HS-27A (cell line): ENCODE data around the gene ERP27.
A peak's percentile ranks its signal among the peaks of the same experiment; 100 is the strongest.

Experiments
- DNase-seq: peaks from one replicate; pipeline ENCODE4 v3.0.0-alpha.2; 2012; ENCODE audit warnings: low read depth, missing footprints

Gene ERP27

DNA sequence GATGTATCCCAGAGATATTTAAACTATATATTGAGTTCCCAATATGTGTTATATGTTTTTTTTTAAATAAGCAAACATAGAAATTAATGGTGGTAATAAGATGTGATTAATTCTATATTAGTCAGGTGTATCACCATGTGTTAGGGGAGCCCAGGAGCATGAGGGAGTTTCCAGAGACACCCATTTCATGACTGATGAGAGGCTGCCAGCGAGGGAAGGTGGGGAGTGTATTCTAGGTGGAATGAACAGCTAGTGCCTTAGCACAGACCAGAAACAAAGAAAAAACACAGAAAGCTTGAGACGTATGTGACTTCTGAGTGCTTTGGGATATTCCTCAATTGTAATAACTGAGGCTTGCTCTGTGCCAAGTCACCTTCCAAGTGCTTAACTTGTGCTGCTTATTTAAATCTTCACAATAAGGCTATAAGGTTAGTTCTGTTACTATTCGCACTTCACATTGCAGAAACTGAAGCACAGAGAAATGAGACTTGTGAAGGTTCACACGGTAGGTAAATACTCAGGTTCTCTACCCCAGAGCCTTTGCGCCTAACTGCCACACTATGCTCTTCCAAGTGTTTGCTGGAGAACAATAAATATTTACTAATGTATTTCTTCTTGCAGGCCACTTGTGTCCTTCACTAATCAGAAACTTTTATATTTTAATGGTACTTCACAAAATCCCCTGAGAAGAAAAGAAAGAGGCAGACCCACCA lies 34.8 kb downstream of the ERP27 start:
- DNase-seq: no peak

DNA sequence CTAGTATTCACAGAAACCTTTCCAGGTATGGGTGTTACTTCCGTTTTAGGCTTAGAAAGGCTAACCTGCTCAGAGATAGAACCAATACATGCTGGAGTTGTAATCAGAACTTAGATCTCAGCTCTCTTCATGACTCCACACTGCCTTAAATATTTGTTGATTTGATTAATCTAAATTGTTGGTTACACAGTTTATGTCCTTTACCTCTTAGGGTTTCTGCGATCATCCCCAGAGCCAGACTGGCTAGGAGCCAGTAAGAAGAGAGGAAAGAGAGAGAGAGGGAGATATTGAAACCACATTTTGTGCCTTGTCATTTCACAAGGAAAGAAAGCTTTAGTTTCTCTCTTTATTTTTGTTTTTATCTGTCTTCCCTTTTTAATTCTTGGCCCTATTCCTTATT lies 35.9 kb downstream of the ERP27 start:
- DNase-seq: no peak

DNA sequence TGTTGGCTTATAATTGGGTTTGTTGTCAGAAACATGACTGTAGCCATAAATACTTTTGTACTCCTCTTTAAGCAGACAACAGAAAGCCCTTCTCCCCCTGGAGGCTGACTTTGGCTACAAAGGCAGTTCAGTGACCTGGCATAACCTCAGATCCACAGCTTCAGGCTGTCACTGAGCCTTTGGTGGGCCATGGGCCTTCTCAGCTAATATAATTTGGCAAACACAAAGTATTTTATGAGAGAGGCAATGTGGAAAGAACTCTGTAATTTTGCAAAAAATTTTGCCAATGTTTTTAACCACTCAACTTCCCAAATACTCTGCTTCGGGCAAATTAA lies 37.1 kb downstream of the ERP27 start:
- DNase-seq: no peak

DNA sequence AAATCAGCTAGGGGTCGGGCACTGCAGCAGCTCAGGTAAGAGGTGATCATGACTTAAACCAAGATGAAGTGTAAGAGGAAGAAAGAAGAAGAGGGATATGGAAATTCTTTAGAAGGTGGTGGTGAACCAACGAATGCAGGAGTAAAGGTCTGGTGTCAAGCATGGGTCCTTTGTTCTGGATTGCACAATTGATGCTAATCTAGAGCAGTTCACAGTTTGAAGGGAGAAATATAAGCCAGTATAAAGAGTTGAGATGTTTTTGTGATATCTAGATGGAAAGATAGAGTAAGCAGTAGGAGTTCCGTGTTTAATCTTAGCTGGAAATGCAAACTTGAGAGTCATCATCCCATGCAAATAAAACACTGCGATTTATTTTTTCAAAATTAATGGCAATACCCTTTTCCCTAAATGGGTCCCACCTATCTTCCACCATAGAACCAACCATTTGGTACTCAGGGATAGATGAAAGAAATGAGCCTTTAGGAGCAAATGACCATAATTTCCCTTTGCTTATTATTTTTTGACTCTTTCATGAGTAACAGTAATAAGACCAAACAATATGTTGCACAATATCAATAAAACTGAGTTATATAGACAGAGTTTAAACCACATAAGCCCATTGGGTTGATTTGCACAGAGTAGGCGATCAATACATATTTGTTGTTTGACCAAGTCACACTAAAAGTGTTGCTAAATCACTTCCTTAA lies 37.7 kb downstream of the ERP27 start:
- DNase-seq: no peak

DNA sequence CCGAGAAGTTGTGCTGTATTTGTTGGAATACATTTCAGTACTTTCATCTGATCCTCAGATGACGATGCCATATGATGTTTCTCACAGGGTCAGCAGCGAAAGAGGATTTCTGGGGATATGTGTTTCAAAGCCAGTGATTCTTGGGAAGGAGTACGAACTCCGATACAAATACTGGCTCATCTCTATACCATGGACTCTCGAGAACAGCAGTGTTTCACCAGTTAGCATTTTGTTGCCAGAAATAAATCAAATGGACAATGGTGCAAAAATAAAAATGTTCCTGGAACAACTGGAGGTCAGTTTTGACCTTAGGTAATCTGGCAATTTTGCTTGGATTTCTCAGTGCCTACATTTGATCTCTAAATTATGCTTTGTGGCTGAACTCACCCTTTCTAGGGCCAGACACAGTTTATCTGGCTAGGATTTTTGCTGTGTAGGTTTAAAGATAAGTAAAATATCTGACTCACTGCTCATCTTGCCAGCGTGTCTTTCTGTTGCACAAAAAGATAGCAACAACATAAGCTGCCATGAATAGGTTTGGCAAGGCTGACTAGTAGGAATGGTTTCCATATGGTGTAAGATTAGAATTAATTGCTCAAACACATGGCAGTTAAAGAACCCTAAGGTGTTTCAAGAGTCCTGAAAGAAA lies 41.7 kb downstream of the ERP27 start:
- DNase-seq: no peak

DNA sequence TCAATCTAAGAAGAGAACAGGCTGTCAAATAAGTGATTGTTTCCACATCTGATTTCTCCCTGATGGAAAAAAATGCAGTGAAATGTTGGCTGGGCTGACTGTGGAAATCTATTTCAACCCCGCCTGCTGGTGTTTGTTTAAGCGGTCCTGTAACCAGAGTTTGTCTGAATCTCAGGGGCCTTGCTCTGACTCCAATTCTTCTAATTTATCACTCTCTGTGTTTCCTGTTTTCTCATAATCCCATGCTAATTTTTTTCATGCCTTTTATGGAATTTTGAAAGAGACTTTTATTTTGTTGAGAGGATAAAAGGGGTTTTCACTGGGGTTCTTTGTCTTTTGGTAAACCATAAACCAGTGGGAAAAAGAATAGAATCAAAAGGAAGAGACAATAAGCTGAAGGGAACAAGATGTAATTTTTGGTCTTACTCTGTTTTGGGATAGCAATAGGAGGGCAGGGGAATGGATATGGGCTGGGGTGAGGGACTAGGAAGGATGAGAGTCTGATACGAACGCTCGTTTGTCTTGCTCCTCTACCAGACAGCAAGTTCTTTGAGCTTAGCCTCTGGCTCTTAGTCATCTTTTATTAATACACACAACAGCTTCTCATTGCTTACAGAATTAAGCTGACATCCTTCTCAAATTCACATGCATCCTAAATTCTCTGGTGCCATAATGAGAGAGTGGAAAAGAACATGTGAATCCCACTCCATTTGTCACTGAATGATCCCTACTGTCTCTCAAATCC lies 44.7 kb downstream of the ERP27 start:
- no peak for DNase-seq

DNA sequence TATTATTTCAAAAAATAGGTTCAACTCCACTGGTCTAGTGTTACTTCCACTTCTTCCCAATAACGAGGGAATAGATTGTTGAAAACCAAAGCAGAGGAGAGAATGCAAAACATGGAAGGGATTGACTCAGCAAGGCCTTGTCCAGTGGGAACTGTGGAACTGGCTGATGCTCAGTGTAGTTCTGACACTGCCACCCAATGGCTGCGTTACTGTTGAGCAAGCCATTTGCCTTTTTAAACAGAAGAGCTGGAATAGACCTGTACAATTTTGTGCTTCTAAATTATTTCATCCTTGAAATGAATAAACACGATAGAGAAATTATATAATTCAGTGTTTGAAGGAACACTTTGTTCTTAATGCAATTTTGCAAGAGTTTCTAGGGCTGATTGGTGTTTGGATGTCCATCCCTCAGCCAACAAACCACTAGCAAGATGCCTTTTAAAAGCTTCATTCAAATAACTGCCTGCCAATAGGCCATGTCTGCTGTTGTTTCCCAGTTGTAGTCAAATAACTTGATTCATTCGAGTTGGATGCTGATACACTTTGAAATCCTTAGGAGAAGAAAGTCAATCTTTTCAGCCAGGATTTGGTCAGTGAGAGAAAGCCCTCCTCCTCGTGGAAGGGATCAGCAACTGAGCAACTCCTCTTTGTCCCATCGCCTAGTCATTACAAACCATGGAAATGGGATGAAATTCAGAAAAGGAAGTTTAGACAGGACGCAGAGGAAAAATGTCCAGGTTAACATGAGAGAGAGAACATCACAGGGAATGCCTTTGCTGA lies 45.4 kb downstream of the ERP27 start:
- no peak for DNase-seq

DNA sequence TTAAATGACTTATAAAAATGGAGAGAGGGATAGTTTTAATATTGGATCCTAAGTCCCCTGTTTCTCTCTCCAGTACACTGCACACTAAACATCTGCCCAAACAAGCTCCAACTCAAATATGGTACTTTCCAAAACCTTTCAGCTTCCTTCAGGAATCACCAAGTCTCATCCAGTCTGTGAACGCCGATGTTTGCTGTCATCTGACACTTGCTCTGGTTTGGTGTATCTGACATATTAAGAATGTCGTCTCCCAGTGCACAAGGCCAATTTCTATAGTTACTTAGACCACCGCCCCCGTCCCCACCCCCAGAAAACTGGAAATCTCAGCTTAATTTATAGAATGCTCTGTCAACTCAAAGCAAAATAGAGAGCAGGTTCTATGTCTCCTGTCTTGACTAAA lies 47.6 kb downstream of the ERP27 start:
- no peak for DNase-seq

DNA sequence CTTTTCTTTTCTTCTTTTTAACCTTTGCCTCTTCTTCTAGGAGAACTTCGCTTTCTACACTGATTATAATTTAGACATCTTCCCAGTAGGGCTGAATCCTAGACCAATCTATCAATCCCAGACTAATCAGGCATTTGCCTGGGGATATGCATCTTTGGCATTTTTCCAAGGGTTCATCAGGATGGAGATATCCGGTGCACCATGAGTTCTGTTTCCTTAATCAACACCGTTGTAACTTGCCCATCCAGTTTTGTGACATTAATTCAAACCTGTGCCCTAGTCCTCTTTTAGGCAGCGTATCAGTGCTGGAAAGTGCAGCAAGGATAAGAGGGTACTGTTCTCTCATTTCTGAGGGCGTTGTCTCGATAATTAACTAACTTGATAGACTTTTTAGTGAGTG lies 52.1 kb downstream of the ERP27 start:
- no peak for DNase-seq

DNA sequence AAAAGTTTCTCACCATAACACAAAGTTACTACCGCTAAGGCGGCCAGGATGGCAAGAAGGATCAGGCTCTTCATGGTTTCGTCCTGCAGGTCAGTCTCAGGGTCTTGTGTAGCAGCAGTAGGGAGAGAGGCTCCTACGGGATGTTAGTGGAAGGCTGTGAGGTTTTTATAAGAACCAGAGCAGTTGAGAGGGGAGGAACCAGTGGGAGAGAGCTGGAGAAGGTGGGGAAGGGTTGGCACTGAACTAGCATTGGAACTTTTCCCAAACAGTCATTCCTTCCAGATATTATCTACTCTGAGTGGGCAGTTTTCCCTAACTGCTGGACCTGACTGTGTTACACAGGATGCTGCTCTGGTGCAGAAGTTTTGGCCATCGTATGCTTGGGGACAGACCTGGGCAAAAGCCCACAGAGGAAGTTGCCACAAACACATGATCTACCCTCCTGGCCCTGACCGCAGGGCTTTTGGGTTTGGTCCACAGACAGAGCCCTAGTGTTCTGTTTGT lies 52.6 kb downstream of the ERP27 start, which contains the start of gene MGP:
Gene MGP (minus strand): TSS at position 137 of the 504 bp plus-strand sequence. CDS start 63 bp downstream, at position 74.
- no peak for DNase-seq

DNA sequence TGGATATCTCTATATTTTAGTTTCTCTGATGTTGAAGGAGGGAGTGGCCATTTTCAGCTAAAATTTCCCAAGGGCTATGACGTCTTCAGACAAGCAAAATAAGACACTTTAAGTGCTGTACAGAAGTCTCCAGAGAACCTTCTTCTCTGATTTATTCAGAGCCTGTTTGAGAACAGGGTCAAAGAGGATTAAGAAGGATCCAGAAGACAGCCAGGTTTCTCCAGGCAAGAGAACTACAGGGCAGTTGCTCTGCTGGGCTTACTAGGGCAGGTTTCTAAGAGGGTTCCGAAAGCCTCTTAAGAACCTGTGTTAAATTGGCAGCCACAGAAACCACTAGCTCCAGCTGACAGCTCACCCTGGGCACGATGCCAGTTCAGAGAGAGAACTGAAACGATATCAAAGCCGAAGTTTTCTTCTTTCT lies 53.9 kb downstream of the ERP27 start:
- DNase-seq: peak; percentile 72

DNA sequence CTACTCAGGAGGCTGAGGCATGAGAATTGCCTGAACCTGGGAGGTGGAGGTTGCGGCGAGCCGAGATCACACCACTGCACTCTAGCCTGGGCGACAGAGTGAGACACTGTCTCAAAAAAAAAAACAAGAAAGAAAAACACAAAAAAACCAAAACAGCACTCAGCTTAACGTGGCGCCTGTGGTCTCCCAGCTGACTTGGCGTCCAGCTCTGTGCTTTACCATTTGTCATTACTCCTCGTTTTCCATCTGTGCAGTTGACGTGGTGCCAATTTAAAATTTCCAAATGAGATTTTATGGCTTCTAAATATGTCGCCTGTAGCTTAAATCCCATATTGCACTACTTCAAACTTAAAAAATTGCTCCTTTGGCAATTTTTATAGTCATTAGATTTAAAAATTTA lies 54.7 kb downstream of the ERP27 start:
- DNase-seq: no peak

DNA sequence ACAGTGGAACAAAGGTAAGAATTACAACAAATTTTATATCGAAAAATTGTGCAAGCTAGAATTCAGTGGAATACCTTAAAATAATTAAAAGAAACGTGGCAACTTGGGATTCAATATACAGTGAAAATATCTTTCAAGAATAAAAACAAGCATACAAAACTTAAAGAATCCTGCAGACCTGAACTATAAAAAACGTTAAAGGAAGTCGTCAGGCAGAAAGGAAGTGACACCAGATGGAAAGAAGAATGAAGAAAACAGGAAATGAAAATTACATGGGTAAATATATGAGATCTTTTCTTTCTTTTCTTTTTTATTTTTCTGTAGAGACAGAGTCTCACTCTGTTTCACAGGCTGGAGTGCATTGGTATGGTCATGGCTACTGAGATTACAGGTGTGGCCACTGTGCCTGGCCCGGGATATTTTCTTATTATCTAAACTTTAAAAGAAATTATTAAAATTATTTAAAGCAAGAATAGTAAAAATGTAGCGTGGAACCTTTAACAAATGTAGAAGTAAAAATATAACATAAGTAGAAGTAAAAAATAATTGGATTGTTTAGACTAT lies 57.4 kb downstream of the ERP27 start:
- no peak for DNase-seq

DNA sequence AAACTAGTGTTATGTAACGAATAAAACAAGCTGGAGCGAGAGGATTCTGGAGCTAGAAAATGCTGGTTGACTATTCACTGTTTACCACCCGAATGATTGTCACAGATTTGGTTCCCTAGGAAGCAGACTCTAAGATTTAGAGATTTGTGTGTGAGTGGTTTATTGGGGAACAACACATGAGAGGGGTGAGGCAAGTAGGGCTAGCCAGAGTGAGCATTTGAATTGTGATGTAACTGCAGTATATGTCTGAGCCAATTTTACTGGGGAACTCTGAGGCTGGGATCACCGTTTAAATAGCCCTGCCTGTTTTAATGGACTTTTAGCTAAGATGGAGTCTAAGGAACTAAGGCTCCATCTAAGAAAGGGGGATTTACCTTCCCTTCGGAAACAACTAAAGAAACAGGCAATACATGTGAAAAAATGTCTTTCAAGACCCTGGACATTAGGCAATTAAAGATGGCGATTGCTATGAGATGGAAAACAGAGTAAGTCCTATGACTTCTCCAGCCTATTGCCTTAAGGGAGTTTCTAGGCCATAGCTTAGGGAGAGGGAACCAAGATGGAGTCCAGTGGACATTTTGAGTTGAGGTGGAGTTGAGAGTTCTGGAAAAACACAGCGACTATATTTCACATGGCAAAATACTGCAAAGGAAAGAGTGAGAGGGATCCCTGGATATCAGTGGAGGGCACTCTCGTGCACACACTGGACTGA lies 59.0 kb downstream of the ERP27 start:
- no peak for DNase-seq

DNA sequence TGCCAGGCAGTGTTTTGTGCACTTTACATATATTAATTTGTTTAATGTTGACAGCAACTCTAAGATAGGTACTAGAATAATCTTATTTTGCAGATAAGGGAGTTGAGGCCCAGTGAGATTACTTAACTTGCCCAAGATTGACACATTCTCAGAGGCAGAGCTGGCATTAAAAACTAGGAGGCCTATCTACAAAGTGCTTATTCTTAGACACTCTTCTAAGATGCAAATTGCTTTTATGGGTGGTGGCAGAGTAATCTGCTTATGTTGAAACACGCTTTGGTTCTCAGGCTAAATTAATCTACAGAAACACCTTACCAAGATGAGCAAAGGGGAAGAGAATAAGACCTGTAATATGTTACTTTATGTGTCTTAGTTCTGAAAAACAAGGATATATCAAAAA lies 59.8 kb downstream of the ERP27 start:
- no peak for DNase-seq

DNA sequence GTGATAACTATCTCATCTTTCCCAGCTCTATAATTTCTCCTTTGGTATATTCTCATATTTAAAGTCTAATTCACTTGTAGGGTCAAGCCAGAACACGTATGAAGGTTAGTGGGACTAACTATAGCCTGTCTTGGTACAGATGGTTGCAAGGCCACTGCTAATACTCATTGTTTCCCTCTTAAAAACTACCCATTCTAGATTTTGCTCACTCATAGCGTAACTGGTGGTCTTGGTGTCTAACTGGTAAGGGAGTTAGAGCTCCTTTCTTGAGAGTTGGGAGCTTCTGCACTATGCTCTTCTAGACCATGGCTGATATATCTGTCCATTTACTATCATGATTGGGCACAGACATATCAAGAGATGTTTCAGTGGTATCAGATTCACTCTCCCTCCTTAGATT lies 61.5 kb downstream of the ERP27 start:
- DNase-seq: no peak

DNA sequence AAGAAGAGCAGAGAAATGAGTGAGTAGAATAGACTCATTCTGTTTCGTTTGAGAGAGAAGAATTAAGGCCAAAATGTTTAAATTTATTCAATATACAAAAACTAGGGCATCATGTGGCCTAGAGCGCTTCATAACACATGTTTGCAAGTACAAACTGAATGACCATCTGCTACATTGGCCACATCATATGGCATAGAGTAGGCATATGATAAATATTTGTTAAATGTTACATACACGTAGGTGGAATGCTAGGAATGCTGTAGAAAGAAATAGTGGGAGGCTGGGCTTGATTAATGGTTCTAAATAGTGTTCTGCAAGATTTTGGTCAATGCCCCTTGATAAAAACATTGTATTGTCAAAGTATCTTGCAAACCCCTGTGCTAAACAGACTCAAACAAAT lies 63.5 kb downstream of the ERP27 start:
- DNase-seq: peak; percentile 47

DNA sequence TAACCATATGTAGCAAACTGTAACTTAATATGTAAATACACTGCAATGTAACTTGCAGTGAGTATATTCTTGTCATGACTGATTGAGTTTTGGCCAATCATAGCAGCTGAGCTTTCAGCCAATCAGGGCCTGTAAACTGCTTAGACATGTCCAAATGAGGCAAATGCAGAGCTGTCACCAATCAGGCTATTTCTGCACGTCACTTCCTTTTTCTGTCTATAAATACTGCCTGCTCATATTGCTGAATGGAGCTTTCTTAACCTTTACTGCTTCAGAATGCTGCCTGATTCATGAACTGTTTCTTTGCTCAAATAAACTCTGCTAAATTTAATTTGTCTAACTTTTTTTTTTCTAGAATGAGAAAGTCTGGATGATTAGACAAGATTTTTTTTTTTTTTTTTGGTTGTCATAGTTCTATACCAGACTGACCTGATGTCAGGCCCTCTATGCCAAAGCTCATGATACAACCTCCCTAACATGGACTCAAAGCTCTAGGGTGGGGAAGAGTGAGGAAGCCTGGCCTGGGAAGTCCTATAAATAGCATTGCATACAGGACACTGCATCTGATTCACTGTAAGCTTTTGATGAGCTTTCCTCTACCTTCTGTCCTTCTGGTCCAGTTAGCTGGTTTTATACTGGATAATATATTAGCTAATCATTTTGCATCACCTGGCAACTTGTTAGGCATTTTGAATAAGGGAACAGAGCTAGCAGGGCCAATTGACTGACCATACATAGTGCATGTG lies 64.7 kb downstream of the ERP27 start:
- no peak for DNase-seq

DNA sequence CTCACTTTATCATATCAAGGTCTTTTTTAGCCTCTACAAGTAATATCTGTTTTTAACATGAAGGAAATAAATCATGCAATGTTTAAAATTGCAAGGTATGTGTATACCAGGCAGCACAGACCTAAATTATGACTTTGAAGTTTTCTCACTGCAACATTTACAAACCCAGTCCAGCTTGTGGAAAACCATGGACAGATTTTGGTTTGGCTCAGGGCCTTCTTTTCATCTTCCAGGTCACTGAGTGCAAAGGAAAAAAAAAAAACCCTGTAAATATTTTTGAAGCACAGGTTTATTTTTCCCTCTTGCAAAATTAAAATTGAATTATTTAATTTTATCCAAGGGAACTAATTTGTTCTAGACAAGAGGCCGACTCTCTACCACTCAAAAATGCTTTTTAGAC lies 66.5 kb downstream of the ERP27 start:
- no peak for DNase-seq

DNA sequence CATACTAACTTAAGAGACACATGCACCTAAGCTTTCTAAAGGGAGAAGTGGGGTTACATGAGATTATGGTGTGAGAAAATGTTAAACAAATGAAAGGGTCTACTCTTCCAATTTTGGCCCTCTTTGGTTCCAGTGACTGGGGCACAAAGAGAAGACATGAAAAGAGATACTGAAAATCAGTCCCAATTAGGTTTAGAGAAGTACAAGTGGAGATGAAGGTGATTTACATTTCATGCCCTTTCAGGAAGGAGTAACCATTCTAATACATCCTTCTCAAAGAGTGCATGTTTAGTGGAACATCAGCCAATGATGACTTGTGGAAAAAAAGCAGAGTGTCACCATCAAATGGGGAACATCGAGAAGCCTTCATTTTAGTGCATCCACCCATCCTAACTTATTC lies 67.1 kb downstream of the ERP27 start:
- no peak for DNase-seq
